HG02588 (cell line): ENCODE results near the gene FGF18.
"Not testable (repeated sequence)": the region's sequence is repeated elsewhere in the genome, so short reads cannot be mapped to it uniquely, and the experiment has no call there.

Experiments
- ATAC-seq: cut with Tn5 transposase; IDR thresholded peaks from one replicate; pipeline ENCODE4 v1.9.1; 2021; ENCODE audit warnings: mild to moderate bottlenecking, moderate library complexity; ENCODE audit not compliant: unreplicated experiment

The FGF18 gene

GRCh38 chr5:171398660-171399059, 20.8 kb upstream of the FGF18 start:
- not testable (repeated sequence) for ATAC-seq

- ATAC-seq = no peak
Observed at GRCh38 chr5:171400169-171400568, 19.3 kb upstream of the FGF18 start.

- no peak for ATAC-seq
Observed at GRCh38 chr5:171401167-171401947, 18.1 kb upstream of the FGF18 start.

- not testable (repeated sequence) for ATAC-seq
Observed at GRCh38 chr5:171402751-171403150, 16.7 kb upstream of the FGF18 start.

GRCh38 chr5:171405615-171406014, 13.8 kb upstream of the FGF18 start:
- no peak for ATAC-seq

- no peak for ATAC-seq
Observed at GRCh38 chr5:171407234-171407633, 12.2 kb upstream of the FGF18 start.

- no peak for ATAC-seq
Observed at GRCh38 chr5:171409164-171410136, 10.0 kb upstream of the FGF18 start.

- ATAC-seq = no peak
Observed at GRCh38 chr5:171410181-171410580, 9.3 kb upstream of the FGF18 start.

GRCh38 chr5:171412186-171412585, 7.3 kb upstream of the FGF18 start:
- ATAC-seq = no peak

- no peak for ATAC-seq
Observed at GRCh38 chr5:171413153-171413910, 6.1 kb upstream of the FGF18 start.

GRCh38 chr5:171413993-171414392, 5.5 kb upstream of the FGF18 start:
- not testable (repeated sequence) for ATAC-seq

GRCh38 chr5:171415115-171415730, 4.2 kb upstream of the FGF18 start:
- no peak for ATAC-seq

GRCh38 chr5:171416160-171417049, 3.0 kb upstream of the FGF18 start:
- no peak for ATAC-seq

GRCh38 chr5:171418316-171418981, 998 bp upstream of the FGF18 start:
- peak; percentile 63 for ATAC-seq

GRCh38 chr5:171419688-171420430, 412 bp downstream of the FGF18 start:
- no peak for ATAC-seq

GRCh38 chr5:171420431-171421241, 1.2 kb downstream of the FGF18 start:
- ATAC-seq = no peak
